ENCODE results near the gene LILRB5.

DNA sequence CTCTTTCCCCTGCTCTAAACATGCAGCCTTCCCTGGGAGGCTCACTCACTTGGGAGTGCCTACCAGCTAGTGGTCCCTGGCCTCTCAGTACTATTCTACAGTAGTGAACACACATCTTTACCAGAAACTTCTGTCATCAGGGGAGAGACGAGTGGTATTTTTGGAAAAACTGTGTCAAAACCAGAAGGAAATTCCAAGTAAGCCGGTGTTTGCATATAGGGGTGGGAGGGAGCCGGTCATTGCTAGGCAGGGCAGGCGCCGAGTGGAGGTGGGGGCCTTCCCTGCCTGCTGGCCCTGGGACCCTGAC is 49.4 kb downstream of the LILRB5 start:
- TF ChIP-seq, protein P1, sequence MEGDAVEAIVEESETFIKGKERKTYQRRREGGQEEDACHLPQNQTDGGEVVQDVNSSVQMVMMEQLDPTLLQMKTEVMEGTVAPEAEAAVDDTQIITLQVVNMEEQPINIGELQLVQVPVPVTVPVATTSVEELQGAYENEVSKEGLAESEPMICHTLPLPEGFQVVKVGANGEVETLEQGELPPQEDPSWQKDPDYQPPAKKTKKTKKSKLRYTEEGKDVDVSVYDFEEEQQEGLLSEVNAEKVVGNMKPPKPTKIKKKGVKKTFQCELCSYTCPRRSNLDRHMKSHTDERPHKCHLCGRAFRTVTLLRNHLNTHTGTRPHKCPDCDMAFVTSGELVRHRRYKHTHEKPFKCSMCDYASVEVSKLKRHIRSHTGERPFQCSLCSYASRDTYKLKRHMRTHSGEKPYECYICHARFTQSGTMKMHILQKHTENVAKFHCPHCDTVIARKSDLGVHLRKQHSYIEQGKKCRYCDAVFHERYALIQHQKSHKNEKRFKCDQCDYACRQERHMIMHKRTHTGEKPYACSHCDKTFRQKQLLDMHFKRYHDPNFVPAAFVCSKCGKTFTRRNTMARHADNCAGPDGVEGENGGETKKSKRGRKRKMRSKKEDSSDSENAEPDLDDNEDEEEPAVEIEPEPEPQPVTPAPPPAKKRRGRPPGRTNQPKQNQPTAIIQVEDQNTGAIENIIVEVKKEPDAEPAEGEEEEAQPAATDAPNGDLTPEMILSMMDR (IDR thresholded peaks at IDR 0.05): no peak
- TF ChIP-seq POLR2AphosphoS5 (IDR thresholded peaks at IDR 0.05): no peak
